DOHH2 (cell line): ENCODE data around the gene YIPF3.

ENCODE experiments used
- EZH2phosphoT487 ChIP-seq: fragments of 200-600 bp; sonication (generic); IDR thresholded peaks from 2 replicates; pipeline ENCODE4 v1.6.1; 2017; ENCODE audit warnings: borderline replicate concordance, mild to moderate bottlenecking, antibody characterized with exemption, low read length, moderate library complexity, mixed read lengths
- TF ChIP-seq, protein P1 (sequence below): fragments of 200-600 bp; sonication (generic); IDR thresholded peaks from one replicate; pipeline ENCODE4 v1.5.1; 2014; ENCODE audit warnings: antibody characterized with exemption, mild to moderate bottlenecking, low read depth, low read length; ENCODE audit not compliant: poor library complexity, severe bottlenecking

DNA sequence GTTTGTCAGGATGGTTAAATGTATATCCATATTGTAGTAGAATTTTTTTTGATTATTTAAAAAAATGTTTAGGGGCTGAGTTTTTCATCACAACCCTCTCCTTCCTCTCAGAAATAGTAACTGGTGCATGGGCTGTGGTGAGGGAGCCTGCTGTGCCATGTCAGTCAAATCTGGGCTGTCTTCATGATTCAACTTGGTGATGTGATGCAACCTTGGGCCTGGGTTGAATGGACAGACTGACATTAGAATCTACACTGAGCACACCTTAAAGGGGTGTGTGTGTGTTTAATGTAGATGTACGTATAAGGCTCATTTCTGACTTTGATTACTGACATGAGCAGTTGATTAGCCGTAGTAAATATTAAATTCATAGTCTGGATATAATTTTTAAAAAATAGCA is 35.7 kb downstream of the YIPF3 start:
- TF ChIP-seq, protein P1, sequence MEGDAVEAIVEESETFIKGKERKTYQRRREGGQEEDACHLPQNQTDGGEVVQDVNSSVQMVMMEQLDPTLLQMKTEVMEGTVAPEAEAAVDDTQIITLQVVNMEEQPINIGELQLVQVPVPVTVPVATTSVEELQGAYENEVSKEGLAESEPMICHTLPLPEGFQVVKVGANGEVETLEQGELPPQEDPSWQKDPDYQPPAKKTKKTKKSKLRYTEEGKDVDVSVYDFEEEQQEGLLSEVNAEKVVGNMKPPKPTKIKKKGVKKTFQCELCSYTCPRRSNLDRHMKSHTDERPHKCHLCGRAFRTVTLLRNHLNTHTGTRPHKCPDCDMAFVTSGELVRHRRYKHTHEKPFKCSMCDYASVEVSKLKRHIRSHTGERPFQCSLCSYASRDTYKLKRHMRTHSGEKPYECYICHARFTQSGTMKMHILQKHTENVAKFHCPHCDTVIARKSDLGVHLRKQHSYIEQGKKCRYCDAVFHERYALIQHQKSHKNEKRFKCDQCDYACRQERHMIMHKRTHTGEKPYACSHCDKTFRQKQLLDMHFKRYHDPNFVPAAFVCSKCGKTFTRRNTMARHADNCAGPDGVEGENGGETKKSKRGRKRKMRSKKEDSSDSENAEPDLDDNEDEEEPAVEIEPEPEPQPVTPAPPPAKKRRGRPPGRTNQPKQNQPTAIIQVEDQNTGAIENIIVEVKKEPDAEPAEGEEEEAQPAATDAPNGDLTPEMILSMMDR: no peak
- TF ChIP-seq EZH2phosphoT487: no peak
